ENCODE measurements around the gene OR52H1. TPM values are rescaled to one million over a fixed set of nuclear protein-coding genes. Genes with fewer than 3 reads are reported as not detected.

The OR52H1 gene
- total and polyA plus RNA-seq, 2 of the 8 experiments (the other 6 are each of a cell fraction or from before 2014, with no cell fraction given): 0.09 TPM; not detected in 1

GRCh38 chr11:5581014-5581413 is 32.7 kb upstream of the OR52H1 start:
- H3K18ac ChIP-seq (ENCODE audit: extremely low read depth, low read length): no peak overlapping the region
- no peaks in the 10 kb centered on the region for H3K23me2 ChIP-seq (ENCODE audit: low read depth, low read length)
- H3K9ac ChIP-seq (replicated peaks in 1 of 4; ENCODE audit: extremely low read depth in 1 of 4, low read depth in 3 of 4, low read length in 3 of 4): no peak overlapping the region
- H3K79me1 ChIP-seq (ENCODE audit: low read depth, low read length): no peaks in the 10 kb centered on the region
- no peak overlapping the region for H3K23ac ChIP-seq (ENCODE audit: insufficient read length)
- H3K4me2 ChIP-seq (ENCODE audit: insufficient read depth in 1 of 2, low read depth in 2 of 2, low read length in 2 of 2): no peak overlapping the region
- H2BK20ac ChIP-seq (ENCODE audit: low read length): no peak overlapping the region
- no peaks in the 10 kb centered on the region for H3K27me3 ChIP-seq (replicated peaks in 1 of 4; ENCODE audit: control insufficient read depth in 3 of 4, extremely low read depth in 1 of 4, insufficient read depth in 3 of 4, low read length in 3 of 4)
- no peak overlapping the region for H2BK5ac ChIP-seq (ENCODE audit: low read depth, low read length)
- H2AFZ ChIP-seq (ENCODE audit: low read length): no peak overlapping the region
- no peak overlapping the region for H3K14ac ChIP-seq (ENCODE audit: insufficient read length)
- 89% methylated on average over 4 of the region's 4 CpGs; no CpG with 5 or more reads in 1 of the 2 experiments for WGBS, 2 experiments (ENCODE audit: extremely low coverage in 1 of 2, insufficient coverage in 1 of 2, insufficient read length in 1 of 2, insufficient replicate concordance in 2 of 2, low coverage in 1 of 2, low lambda C conversion rate in 2 of 2, missing lambda C conversion rate in 1 of 2)
- H3K4me3 ChIP-seq (ENCODE audit: extremely low read depth in 1 of 4, insufficient read depth in 2 of 4, low read depth in 3 of 4, low read length in 4 of 4): no peak overlapping the region
- no peak overlapping the region for H2AK5ac ChIP-seq (ENCODE audit: low read depth, low read length)
- FAIRE-seq (no peak), DNase-seq (ENCODE audit: low read depth in 1 of 2, low spot score in 2 of 2) (no peak)
- no peak overlapping the region for H4K8ac ChIP-seq (ENCODE audit: extremely low read depth, insufficient read depth, low read length)
- H3K9me3 ChIP-seq (ENCODE audit: insufficient read depth in 2 of 2, low read depth in 1 of 2, low read length in 1 of 2): no peaks in the 10 kb centered on the region
- H2BK15ac ChIP-seq (ENCODE audit: low read length): no peak overlapping the region
- no peaks in the 10 kb centered on the region for H3K79me2 ChIP-seq (ENCODE audit: control insufficient read depth in 1 of 2, insufficient read depth in 2 of 2, low read length in 2 of 2)
- no peak overlapping the region for H3K56ac ChIP-seq (replicated peaks; ENCODE audit: insufficient read length, low read depth, low read length)
- ChIA-PET POLR2A (ENCODE audit: partially characterized antibody) (no interaction called here), CTCF (ENCODE audit: partially characterized antibody) (interaction anchor here (0.8 kb wide), 1 partner anchor 18 kb away, joined by 3 read pairs; no protein-coding TSS in a partner anchor)
- no peaks in the 10 kb centered on the region for H3K36me3 ChIP-seq (ENCODE audit: control insufficient read depth in 2 of 4, insufficient read depth in 4 of 4, low read length in 3 of 4)
- H3K4me1 ChIP-seq (replicated peaks in 1 of 4; ENCODE audit: control insufficient read depth in 3 of 4, insufficient read depth in 4 of 4, low read length in 3 of 4): no peaks in the 10 kb centered on the region
- no peak overlapping the region for H3K27ac ChIP-seq (ENCODE audit: low read depth, low read length)
- H3K4ac ChIP-seq (replicated peaks; ENCODE audit: insufficient read length, low read depth, low read length): no peak overlapping the region
- no peak for TF ChIP-seq POLR2A (IDR thresholded peaks at IDR 0.05; ENCODE audit: control extremely low read depth in 1 of 2, low read depth in 2 of 2, low read length in 2 of 2)
- no peak for TF ChIP-seq CTBP2 (IDR thresholded peaks at IDR 0.05; ENCODE audit: borderline replicate concordance, insufficient read depth, insufficient read length, low read length)
- no peak for TF ChIP-seq SP1 (IDR thresholded peaks at IDR 0.05; ENCODE audit: low read depth, low read length)
- no peak for TF ChIP-seq GABPA (IDR thresholded peaks at IDR 0.05; ENCODE audit: borderline replicate concordance, insufficient read depth, low read length)
- no peak for TF ChIP-seq CEBPB (IDR thresholded peaks at IDR 0.05; ENCODE audit: low read depth, low read length)
- TF ChIP-seq SP4 (IDR thresholded peaks at IDR 0.05; ENCODE audit: low read length): no peak
- no peak for TF ChIP-seq RAD21 (IDR thresholded peaks at IDR 0.05 in 1 of 2, conservative IDR thresholded peaks at IDR 0.05 in 1 of 2; ENCODE audit: low read depth in 2 of 2, low read length in 2 of 2)
- no peak for TF ChIP-seq SIX5 (IDR thresholded peaks at IDR 0.05; ENCODE audit: low read depth, low read length)
- no peak overlapping the region for H4K5ac ChIP-seq (ENCODE audit: insufficient read length, low read depth, low read length)
- no peak overlapping the region for H2BK12ac ChIP-seq (ENCODE audit: low read depth, low read length)
- H4K91ac ChIP-seq (replicated peaks; ENCODE audit: insufficient read length, low read length): no peak overlapping the region
- H2BK120ac ChIP-seq (replicated peaks; ENCODE audit: low read depth, low read length): no peak overlapping the region
- no peaks in the 10 kb centered on the region for H4K20me1 ChIP-seq (replicated peaks in 1 of 2; ENCODE audit: control insufficient read depth in 1 of 2, insufficient read depth in 2 of 2, low read length in 2 of 2)

Measured in H1 (cell line).